ENCODE measurements around the gene TMEM114.

TMEM114 gene

DNA sequence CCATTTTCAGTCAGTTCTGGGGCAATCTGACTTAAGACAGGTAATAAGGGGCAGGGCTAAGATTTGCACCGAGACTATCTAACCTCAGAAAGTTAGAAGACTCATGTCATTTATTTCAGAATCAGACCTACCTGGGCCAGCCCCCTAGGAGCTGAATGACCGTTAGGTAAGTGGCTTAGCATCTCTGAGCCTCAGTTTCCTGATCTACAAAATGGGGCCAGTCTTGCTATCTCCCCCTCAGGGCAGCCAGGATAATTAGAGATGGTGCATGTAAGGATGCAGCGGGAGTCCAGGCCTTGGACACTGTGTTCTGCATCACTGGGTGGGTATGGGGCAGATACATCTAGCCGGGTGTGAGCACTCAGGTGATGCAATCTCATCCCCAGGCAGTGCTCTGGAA, 20.8 kb upstream of the TMEM114 start:
- TF ChIP-seq ZFX (IDR thresholded peaks at IDR 0.05): no peak
- TF ChIP-seq, protein P1, sequence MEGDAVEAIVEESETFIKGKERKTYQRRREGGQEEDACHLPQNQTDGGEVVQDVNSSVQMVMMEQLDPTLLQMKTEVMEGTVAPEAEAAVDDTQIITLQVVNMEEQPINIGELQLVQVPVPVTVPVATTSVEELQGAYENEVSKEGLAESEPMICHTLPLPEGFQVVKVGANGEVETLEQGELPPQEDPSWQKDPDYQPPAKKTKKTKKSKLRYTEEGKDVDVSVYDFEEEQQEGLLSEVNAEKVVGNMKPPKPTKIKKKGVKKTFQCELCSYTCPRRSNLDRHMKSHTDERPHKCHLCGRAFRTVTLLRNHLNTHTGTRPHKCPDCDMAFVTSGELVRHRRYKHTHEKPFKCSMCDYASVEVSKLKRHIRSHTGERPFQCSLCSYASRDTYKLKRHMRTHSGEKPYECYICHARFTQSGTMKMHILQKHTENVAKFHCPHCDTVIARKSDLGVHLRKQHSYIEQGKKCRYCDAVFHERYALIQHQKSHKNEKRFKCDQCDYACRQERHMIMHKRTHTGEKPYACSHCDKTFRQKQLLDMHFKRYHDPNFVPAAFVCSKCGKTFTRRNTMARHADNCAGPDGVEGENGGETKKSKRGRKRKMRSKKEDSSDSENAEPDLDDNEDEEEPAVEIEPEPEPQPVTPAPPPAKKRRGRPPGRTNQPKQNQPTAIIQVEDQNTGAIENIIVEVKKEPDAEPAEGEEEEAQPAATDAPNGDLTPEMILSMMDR (conservative IDR thresholded peaks at IDR 0.05): no peak
- H3K27ac ChIP-seq: no peak overlapping the region

DNA sequence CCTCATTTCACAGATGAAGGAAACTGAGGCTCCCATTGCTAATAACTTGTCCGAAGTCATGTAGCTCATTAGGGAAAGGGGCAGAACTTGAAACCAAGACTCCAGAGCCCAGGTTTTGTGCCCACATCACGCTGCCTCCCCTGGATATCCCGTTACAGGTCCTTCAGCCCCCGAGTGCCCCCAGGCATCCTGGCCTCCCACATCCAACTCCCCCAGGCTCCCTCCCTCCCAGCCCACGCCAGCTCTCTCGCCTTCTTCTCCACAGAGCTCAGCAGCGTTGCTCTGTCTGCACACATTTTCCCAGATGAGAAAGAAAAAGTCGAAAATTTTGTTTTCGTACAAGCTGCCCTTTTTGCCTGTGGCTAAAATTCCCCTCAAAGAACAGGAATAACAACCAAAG, 16.9 kb upstream of the TMEM114 start:
- TF ChIP-seq, protein P1 (conservative IDR thresholded peaks at IDR 0.05): no peak
- TF ChIP-seq ZFX (IDR thresholded peaks at IDR 0.05): no peak
- H3K27ac ChIP-seq: no peak overlapping the region

DNA sequence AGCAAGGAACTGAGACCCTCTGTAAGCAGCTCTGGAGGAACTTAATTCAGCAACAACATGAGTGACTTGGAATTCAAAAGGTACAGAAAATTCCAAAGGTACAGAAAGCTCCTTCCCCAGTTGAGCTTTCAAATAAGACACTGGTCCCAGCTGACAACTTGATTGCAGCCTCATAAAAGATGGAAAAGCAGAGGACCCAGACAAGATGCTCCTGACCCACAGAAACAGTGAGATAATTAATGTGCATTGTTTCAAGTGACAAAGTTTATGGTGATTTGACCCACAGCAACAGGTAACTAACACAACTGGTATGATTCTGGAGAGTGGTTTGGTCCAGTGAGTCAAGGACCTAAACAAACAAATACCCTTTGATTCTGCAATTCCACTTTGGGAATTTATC, 15.2 kb upstream of the TMEM114 start:
- TF ChIP-seq, protein P1 (conservative IDR thresholded peaks at IDR 0.05): no peak
- no peak overlapping the region for H3K27ac ChIP-seq

DNA sequence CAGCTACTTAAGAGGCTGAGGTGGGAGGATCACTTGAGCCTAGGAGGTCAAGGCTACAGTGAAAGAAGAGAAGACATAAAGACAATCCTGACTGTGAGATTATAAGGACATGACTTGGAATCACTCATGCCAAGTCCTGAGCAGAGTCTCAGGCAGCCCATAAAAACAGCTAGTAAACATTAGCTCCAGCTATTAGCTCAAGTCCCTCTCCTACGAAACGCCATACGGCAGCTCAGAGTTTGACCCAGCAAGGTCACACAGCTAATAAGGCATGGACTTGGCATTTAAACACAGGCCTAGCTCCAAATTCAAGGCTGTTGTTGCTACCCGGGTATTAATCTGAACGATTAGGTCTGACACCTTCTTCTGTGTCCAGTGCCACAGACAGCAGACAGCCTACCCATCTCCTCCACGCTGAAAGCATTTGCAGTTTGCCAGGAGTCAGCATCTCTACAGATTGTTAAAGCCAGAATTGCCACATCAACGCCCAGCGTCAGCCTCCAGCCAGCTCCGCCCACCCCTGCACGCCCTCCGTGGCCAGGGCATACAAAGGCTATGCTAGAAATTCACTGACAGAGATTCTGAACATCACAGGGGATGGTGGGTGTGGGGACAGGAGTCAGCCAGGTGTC, 9.9 kb upstream of the TMEM114 start:
- TF ChIP-seq, protein P1 (conservative IDR thresholded peaks at IDR 0.05): no peak
- H3K27ac ChIP-seq: no peak overlapping the region

DNA sequence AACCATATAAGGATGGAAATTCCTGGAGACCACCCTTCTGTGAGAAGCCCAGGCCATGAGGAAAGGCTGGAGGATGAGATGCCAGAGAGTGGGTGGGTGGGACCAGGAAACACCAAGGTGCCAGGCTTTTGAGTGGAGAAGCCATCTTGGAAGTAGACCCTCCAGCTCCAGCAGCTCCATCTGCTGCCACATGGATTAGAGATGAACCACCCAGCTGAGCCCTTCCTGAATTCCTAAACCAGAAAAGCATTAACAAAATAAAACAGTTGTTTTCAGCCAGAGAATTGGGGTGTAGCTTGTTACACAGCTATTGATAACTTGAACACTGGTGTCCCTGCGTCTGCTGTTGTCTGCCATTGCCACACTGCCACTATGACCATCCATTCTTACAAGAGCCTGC, 6.3 kb upstream of the TMEM114 start:
- no peak overlapping the region for H3K27ac ChIP-seq
- no peak for TF ChIP-seq ZFX (IDR thresholded peaks at IDR 0.05)
- TF ChIP-seq, protein P1 (conservative IDR thresholded peaks at IDR 0.05): no peak

DNA sequence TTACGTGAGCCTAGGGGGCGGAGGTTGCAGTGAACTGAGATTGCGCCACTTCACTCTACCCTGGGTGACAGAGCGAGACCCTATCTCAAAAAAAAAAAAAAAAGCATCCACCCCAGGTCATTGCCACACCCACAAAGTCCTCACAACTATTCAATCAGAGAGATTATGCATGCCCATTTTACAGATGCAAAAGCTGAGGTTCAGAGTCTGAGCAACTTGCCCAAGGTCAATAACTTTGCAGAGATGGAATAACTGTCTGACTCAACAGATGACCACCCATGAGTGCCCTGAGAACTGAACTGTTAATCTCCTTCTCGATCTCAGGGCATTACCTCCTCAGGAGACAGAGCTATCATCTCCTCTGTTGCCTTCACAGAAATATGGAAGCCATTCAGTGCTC, 5.5 kb upstream of the TMEM114 start:
- TF ChIP-seq ZFX (IDR thresholded peaks at IDR 0.05): no peak
- TF ChIP-seq, protein P1 (conservative IDR thresholded peaks at IDR 0.05): no peak
- no peak overlapping the region for H3K27ac ChIP-seq

DNA sequence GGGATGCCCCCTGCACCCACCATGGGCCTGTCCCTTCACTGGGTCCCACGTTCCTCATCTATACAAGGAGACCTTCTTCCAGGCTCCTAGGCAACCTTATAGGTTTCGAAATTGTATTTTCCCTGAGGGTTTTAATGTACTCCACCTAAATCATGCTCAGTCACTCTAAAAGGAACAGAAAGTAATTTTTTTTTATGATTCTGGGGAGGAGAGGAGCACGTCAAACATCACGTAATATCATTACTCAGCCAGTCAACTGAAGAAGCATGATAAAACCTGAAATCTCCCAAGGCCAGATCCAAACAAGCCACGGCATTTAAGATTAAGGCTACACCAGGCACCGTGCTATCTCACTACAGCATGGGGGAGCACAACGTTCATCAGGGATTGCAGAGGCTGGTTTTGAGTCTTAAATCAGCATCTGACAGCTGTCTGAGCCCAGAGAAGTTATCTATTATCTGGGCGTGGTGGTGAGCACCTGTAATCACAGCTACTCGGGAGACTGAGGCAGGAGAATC, 3.9 kb upstream of the TMEM114 start:
- TF ChIP-seq, protein P1 (conservative IDR thresholded peaks at IDR 0.05): no peak
- no peak for TF ChIP-seq ZFX (IDR thresholded peaks at IDR 0.05)
- H3K27ac ChIP-seq: no peak overlapping the region
